GM19035 (cell line): ENCODE measurements around the gene SPEN.
A peak's percentile ranks its signal among the peaks of the same experiment; 100 is the strongest.
"Not testable (repeated sequence)": the region's sequence is repeated elsewhere in the genome, so short reads cannot be mapped to it uniquely, and the experiment has no call there.

ENCODE experiments used
- ATAC-seq: cut with Tn5 transposase; IDR thresholded peaks from one replicate; pipeline ENCODE4 v1.9.1; 2021; ENCODE audit not compliant: unreplicated experiment

Gene SPEN

DNA sequence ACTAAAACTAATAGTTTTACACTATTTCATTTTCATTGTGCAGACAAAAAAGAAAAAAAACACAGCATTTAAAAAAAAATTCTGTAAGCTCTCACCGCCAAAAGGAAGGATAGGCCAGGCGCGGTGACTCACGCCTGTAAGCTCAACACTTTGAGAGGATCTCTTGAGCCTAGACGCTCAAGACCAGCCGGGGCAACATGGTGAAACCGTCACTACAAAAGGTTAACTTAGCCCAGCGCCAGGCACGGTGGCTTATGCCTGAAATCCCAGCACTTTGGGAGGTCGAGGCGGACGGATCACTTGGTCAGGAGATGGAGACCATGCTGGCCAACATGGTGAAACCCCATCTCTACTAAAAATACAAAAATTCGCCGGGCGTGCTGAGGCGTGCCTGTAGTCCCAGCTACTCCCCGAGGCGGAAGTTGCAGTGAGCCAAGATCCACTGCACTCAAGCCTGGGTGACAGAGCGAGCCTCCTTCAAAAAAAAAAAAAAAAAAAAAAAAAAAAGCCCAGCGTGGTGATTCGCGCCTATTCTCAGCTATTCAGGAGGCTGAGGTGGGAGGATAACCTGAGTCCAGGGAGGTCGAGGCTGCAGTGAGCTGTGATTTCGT is 14.3 kb upstream of the SPEN start:
- ATAC-seq, result no peak

GRCh38 chr1:15833842-15834405 is 13.6 kb upstream of the SPEN start:
- ATAC-seq, result no peak

DNA sequence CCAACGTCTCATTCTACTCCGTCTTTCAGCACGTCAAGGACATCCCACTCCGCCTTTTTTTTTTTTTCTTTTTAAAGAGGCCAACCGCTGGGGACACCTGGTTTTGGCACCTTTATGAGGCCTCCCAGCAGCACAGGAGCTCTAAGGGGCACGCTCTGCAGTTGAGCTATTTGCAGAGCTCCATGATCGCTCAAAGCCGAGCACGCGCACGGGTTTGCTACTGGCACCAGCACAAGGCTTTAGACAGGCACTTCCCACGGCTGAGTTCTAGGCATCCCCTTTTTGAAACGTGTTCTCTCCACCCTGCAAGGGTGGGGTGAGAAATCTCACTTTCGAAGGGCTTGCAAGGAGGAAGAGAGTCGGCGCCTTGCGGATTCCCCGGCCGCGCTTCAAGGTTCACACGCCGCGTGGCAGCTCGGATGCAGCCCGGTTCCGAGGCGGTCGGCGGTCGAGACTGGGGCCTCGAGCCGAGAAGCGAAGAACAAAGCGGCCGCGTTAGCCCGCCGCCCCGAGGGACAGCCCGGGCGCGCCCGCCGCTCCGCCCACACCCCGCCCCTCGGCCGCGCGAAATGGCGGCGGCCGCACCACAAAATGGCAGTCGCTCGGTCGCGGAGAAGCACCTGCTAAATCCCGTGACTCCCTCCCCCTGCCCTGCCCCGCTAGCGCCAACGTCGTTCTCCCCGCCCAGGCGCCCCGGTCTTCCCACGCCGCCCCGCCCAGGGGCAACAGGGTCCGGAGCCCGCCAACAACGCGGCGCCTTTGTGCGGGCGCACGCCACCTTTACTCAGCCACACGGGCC is 12.9 kb upstream of the SPEN start:
- peak; percentile 49 for ATAC-seq

DNA sequence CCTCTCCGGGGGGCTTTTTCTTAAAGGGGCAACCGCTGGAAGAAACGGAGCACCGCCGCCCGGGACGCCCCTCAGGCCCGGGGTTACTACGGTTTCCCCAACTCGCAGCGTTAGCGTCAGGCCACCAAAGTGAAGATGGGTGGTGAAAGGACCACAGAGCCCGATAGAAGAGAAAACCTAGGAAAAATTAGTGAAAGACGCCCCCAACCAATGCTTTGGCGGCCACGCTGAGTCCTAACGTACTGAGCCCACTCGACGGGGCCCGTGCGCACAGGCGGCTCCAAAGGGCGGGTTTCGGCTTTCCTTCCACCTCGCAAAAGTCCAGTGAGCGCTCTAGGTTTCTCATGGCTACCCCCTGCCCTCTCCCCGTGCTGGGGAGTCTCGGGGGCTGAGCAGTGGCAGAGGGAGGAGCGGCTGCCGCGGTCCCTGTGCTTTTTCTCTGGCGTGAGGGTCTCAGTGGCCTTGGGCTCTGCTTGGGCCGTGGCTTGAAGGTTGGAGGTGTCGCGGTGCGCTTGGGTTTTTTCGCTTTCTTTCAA is 12.2 kb upstream of the SPEN start:
- peak; percentile 17 for ATAC-seq

DNA sequence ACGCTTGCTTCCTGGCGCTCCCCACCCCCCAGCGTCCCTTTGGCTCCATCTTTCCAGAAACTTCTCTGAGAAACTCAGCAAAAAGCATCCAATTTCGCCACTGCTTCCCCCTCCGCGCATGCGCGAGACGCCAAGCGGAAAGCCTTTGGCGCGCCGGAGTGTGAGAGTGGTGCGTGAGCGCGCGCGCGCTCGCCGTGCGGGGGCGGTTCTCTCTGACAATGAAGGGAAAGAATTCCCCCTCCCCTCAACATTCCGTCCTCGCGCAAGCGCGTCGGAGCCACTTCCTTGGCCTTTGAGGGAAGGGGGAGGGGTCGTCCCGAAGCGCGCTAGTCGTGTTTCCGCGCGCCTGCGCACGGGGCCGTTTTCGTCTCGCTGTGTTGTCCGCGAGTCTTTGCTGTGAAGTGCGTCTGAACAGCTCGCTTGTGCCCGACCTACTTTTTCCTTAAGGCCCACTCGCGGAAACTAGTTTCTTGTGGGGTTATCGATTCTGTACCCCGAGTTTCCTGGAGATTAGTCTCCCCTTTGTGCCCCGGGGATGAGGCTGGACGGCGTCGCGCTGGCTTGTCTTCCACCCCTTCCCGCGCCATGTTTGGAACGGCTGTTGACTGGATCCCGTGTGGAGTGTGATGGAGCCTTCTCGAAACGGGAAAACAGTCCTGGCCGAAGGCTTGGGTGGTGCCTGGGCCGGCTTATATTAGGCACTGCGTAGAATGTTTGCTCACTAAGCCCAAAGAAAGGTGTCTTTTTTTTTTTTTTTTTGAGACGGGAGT is 11.6 kb upstream of the SPEN start:
- peak; percentile 49 for ATAC-seq

- not testable (repeated sequence) for ATAC-seq
Measured at GRCh38 chr1:15836511-15836771, 11.1 kb upstream of the SPEN start.

DNA sequence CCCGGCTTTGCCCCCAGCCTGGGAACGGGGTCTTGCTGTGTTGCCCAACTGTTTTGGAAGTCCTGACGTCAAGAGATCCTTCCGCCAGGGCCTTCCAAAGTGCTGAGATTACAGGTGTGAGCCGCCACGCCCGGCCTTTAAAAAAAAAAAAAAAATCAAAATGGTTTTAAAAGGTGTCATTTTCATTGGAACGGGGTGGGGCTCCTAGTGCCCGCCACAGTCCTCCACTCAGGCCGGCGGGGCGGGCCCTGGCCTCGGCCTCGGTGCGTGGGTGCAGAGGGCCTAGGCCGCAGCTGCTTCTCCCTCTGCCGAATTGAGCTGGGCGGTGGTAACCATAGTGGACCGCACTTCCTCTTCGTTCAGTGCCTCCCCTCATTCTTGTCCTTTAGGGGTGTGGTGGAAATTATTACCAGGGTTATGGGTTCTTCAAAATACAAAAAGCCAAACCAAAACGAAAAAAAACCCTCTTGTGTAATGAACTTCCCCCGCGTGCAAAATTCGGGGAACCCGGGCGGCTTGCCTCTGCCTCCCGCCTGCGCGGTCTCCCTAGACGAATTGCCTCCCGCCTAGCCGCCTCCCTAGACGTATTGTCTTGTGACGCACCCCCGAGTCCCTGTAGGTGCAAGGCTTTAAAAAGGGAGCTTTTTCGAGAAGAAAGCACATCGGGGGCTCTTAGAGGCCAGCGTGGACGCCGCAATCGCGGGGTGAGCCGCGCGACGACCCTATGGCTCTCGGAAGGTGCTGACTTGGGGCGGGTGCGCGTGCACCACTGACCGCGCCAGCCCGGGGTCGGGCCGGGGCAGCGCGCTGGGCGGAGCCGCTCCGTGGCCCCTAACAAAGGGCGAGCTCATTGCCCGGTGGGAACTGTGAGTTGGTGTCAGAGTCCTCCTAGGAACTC is 10.5 kb upstream of the SPEN start:
- ATAC-seq, result no peak

GRCh38 chr1:15837931-15838330 is 9.6 kb upstream of the SPEN start:
- no peak for ATAC-seq

DNA sequence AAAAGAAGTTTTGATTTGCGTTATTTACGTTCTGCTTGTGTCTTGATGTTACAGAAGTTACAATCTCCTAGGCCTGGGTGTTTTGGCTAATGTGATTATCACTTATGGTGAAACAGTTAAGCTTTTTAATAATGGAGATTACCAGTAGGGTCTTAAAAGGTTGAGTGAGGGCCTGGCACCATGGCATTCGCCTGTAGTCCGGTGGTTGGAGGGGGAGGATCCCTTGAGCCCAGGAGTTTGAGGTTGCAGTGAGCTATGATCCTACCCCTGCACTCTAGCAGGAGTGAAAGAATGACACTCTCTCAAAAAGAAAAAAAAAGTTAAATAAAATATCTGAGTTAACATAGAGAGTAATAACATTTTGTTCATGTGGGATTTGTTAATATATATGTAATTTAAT is 8.8 kb upstream of the SPEN start:
- no peak for ATAC-seq

DNA sequence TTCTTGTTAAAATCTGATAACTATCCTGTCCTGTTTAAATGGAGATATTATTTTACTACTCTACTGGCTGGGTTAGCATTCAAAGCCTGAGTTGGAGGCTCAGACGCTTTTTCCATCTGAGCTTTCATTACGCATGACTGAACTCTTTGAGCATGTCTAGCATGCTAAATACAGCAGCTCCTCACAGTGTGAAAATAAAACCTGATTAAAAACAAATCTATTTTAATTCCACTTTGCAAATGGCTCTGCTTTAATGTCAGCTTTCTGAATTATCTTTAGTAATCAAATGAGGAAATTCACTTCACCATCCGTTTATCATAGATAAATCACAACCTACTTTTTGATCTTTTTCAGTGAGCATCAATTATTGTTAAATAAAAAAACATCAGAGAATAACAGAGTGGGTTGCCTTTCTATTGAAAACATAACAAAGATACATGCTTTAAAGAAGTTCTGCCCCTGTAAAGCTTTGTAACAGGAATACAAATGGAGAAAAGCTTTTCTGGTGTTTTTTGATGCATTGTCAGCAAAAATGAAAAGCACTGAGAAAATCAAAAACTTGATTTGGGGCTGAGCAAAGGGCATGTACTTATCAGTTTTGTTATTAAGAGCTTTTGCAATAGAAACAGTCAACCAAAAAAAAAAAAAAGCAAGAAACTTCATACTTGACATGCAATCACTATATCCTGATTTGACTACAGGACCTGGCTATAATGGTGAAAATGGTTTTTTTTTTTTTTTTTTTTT is 3.5 kb upstream of the SPEN start:
- ATAC-seq, result no peak

- not testable (repeated sequence) for ATAC-seq
Measured at GRCh38 chr1:15846056-15846455, 1.5 kb upstream of the SPEN start.

GRCh38 chr1:15847893-15848142 is 311 bp downstream of the SPEN start:
- ATAC-seq, result no peak

- ATAC-seq, result peak; percentile 29
Measured at GRCh38 chr1:15848143-15848928, 829 bp downstream of the SPEN start.

DNA sequence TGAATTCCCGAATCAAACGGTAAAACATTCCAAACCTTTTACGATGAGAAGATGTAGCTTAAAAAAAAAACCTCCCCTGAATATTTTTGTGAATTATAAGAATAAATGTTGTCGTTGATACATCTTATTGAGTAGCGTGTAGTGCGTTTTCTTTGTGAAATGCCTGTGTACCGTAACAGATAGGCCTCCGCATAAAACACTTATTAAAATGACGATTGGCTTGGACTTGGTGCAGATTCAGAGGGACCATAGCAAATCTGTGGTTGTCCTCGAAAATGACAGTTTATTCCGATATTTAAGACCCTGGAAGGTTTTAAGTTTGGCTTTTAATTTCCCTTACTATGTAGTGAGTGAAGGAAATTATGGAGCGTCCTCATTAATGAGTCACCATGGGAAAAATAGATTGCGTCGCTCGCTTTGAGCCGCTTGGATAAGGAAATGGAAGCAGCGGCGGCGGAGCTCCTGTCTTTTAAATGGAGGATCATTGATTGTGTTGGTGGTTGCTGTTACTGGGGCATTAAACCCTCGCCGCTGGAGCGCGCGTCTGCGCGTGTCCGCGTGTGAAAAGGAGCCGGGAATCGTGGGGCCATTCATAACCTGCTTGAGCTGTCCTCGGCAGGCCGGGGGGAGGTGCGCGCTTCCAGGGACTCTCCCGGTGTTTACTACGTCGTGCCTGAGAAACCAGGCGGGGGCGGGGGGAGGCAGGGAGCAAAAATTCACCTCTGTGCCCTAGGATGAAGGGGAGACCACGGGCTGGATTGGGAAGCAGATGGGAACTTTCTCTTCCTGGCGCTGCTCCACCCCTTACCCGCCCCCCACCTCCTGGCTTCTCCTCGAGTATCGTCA is 1.6 kb downstream of the SPEN start:
- no peak for ATAC-seq

DNA sequence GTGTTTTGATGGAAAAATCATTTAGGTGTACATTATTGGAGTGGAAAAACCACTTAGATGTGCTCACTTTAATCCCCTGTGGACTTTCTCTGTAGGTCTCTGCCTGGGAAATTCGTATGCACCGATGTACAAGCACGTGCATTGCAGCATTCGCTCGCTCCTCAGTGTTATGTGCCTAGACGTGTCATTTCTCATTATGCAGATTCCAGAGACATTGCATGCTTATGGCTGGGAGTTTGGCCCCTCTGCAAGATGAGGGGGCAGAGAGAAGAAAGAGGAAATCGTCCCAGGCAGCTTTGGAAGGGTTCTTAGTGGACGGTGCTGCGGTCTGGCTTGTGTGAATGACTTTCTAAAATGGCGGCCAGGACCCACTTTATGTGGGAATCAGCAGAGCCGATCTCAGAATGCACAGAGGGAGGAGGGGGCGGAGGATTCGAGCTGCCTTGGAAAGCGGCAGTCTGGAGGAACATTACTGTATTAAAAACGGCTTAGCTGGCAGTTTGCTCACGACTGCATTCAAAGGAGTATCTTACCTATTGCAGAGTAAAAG is 2.3 kb downstream of the SPEN start:
- ATAC-seq, result no peak

- no peak for ATAC-seq
Measured at GRCh38 chr1:15850471-15851001, 3.0 kb downstream of the SPEN start.

DNA sequence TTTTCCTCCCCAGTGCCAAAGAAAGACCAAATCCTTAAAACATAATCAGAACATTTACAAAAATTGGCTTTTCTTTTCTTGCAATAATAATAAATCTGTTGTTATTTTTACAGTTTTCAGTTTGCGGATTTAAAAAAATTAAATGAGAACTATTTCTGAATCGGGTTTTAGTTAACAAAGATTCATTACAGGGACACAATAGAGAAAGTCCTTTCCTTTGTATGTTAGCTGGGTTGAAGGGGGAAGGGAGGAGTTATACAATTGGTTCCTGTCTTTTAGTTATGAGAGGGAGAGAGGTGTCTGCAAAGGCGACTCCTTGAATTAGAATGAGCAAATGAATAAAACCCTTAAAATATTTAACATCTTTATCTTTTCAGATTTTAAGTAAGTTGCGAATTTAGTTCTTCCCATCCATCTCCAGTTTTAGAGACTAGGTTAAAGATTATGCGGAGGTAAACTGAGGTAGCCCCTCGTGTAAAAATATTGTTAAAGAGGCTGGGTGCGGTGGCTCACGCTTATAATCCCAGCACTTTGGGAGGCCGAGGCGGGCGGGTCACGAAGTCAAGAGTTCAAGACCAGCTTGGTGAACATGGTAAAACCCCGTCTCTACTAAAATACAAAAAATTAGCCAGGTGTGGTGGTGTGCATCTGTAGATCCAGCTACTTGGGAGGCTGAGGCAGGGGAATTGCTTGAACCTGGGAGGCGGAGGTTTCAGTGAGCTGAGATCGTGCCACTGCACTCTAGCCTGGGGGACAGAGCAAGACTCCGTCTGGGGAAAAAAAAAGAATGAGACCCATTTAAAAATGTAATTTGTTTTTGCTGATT is 3.9 kb downstream of the SPEN start:
- ATAC-seq, result no peak
